Measurements from ENCODE around the gene NSMCE3.

The NSMCE3 gene

GRCh38 chr15:29259233-29259632 lies 10.4 kb downstream of the NSMCE3 start:
- no peak overlapping the region for H3K4me3 ChIP-seq (ENCODE audit: insufficient read length, low read depth)
- no peaks in the 10 kb centered on the region for H3K27me3 ChIP-seq (ENCODE audit: insufficient read depth, insufficient read length)
- TF ChIP-seq ZNF274 (IDR thresholded peaks at IDR 0.05; ENCODE audit: low read depth, low read length) (no peak), YY1 (IDR thresholded peaks at IDR 0.05; ENCODE audit: insufficient read depth, insufficient read length) (no peak), SUZ12 (IDR thresholded peaks at IDR 0.05; ENCODE audit: extremely low read depth, insufficient read depth, insufficient read length) (no peak)
- no peak overlapping the region for H3K9ac ChIP-seq (ENCODE audit: insufficient read length, low read depth)
- no peaks in the 10 kb centered on the region for H3K36me3 ChIP-seq (ENCODE audit: insufficient read depth, insufficient read length, low read length)
- no peaks in the 10 kb centered on the region for H3K4me1 ChIP-seq (ENCODE audit: insufficient read depth, insufficient read length)
- no peak for DNase-seq (ENCODE audit: low read depth, low spot score)
- H3K9me3 ChIP-seq (ENCODE audit: insufficient read depth, low read length): no peaks in the 10 kb centered on the region

- DNase-seq (ENCODE audit: low read depth, low spot score): no peak
- Histone ChIP-seq H3K27me3 (ENCODE audit: insufficient read depth, insufficient read length) (no peaks in the 10 kb centered on the region), H3K36me3 (ENCODE audit: insufficient read depth, insufficient read length, low read length) (no peaks in the 10 kb centered on the region), H3K9me3 (ENCODE audit: insufficient read depth, low read length) (no peaks in the 10 kb centered on the region), H3K9ac (ENCODE audit: insufficient read length, low read depth) (no peak overlapping the region), H3K4me3 (ENCODE audit: insufficient read length, low read depth) (no peak overlapping the region), H3K4me1 (ENCODE audit: insufficient read depth, insufficient read length) (no peaks in the 10 kb centered on the region)
- TF ChIP-seq YY1 (IDR thresholded peaks at IDR 0.05; ENCODE audit: insufficient read depth, insufficient read length) (no peak), ZNF274 (IDR thresholded peaks at IDR 0.05; ENCODE audit: low read depth, low read length) (no peak), SUZ12 (IDR thresholded peaks at IDR 0.05; ENCODE audit: extremely low read depth, insufficient read depth, insufficient read length) (no peak)
These were observed 17.4 kb downstream of the NSMCE3 start for GRCh38 chr15:29252234-29252633.

GRCh38 chr15:29244544-29244943 lies 25.1 kb downstream of the NSMCE3 start:
- H3K27me3 ChIP-seq (ENCODE audit: insufficient read depth, insufficient read length): no peaks in the 10 kb centered on the region
- H3K4me3 ChIP-seq (ENCODE audit: insufficient read length, low read depth): no peak overlapping the region

GRCh38 chr15:29244123-29244522 lies 25.5 kb downstream of the NSMCE3 start:
- H3K4me3 ChIP-seq (ENCODE audit: insufficient read length, low read depth): no peak overlapping the region
- H3K9me3 ChIP-seq (ENCODE audit: insufficient read depth, low read length): no peaks in the 10 kb centered on the region
- no peaks in the 10 kb centered on the region for H3K4me1 ChIP-seq (ENCODE audit: insufficient read depth, insufficient read length)
- TF ChIP-seq SUZ12 (IDR thresholded peaks at IDR 0.05; ENCODE audit: extremely low read depth, insufficient read depth, insufficient read length) (no peak), ZNF274 (IDR thresholded peaks at IDR 0.05; ENCODE audit: low read depth, low read length) (no peak), YY1 (IDR thresholded peaks at IDR 0.05; ENCODE audit: insufficient read depth, insufficient read length) (no peak)
- H3K36me3 ChIP-seq (ENCODE audit: insufficient read depth, insufficient read length, low read length): no peaks in the 10 kb centered on the region
- H3K27me3 ChIP-seq (ENCODE audit: insufficient read depth, insufficient read length): no peaks in the 10 kb centered on the region
- DNase-seq (ENCODE audit: low read depth, low spot score): no peak
- H3K9ac ChIP-seq (ENCODE audit: insufficient read length, low read depth): no peak overlapping the region

More at GRCh38 chr15:29244544-29244943, 25.1 kb downstream of the NSMCE3 start:
- no peak for TF ChIP-seq YY1 (IDR thresholded peaks at IDR 0.05; ENCODE audit: insufficient read depth, insufficient read length)
- TF ChIP-seq SUZ12 (IDR thresholded peaks at IDR 0.05; ENCODE audit: extremely low read depth, insufficient read depth, insufficient read length): no peak
- no peak for TF ChIP-seq ZNF274 (IDR thresholded peaks at IDR 0.05; ENCODE audit: low read depth, low read length)
- Histone ChIP-seq H3K9ac (ENCODE audit: insufficient read length, low read depth) (no peak overlapping the region), H3K4me1 (ENCODE audit: insufficient read depth, insufficient read length) (no peaks in the 10 kb centered on the region), H3K9me3 (ENCODE audit: insufficient read depth, low read length) (no peaks in the 10 kb centered on the region), H3K36me3 (ENCODE audit: insufficient read depth, insufficient read length, low read length) (no peaks in the 10 kb centered on the region)
- no peak for DNase-seq (ENCODE audit: low read depth, low spot score)

GRCh38 chr15:29242456-29243242 lies 27.0 kb downstream of the NSMCE3 start:
- Histone ChIP-seq H3K27me3 (ENCODE audit: insufficient read depth, insufficient read length) (no peaks in the 10 kb centered on the region), H3K4me3 (ENCODE audit: insufficient read length, low read depth) (no peak overlapping the region), H3K4me1 (ENCODE audit: insufficient read depth, insufficient read length) (no peaks in the 10 kb centered on the region), H3K36me3 (ENCODE audit: insufficient read depth, insufficient read length, low read length) (no peaks in the 10 kb centered on the region), H3K9me3 (ENCODE audit: insufficient read depth, low read length) (no peaks in the 10 kb centered on the region), H3K9ac (ENCODE audit: insufficient read length, low read depth) (no peak overlapping the region)
- TF ChIP-seq ZNF274 (IDR thresholded peaks at IDR 0.05; ENCODE audit: low read depth, low read length) (no peak), SUZ12 (IDR thresholded peaks at IDR 0.05; ENCODE audit: extremely low read depth, insufficient read depth, insufficient read length) (no peak), YY1 (IDR thresholded peaks at IDR 0.05; ENCODE audit: insufficient read depth, insufficient read length) (no peak)
- no peak for DNase-seq (ENCODE audit: low read depth, low spot score)

- no peak overlapping the region for H3K9ac ChIP-seq (ENCODE audit: insufficient read length, low read depth)
- DNase-seq (ENCODE audit: low read depth, low spot score): no peak
- H3K9me3 ChIP-seq (ENCODE audit: insufficient read depth, low read length): no peaks in the 10 kb centered on the region
- H3K36me3 ChIP-seq (ENCODE audit: insufficient read depth, insufficient read length, low read length): no peaks in the 10 kb centered on the region
- H3K4me1 ChIP-seq (ENCODE audit: insufficient read depth, insufficient read length): no peaks in the 10 kb centered on the region
- H3K4me3 ChIP-seq (ENCODE audit: insufficient read length, low read depth): no peak overlapping the region
- H3K27me3 ChIP-seq (ENCODE audit: insufficient read depth, insufficient read length): no peaks in the 10 kb centered on the region
- TF ChIP-seq YY1 (IDR thresholded peaks at IDR 0.05; ENCODE audit: insufficient read depth, insufficient read length): no peak
- no peak for TF ChIP-seq ZNF274 (IDR thresholded peaks at IDR 0.05; ENCODE audit: low read depth, low read length)
- no peak for TF ChIP-seq SUZ12 (IDR thresholded peaks at IDR 0.05; ENCODE audit: extremely low read depth, insufficient read depth, insufficient read length)
These were observed 28.4 kb downstream of the NSMCE3 start for GRCh38 chr15:29241207-29241606.

- no peaks in the 10 kb centered on the region for H3K4me1 ChIP-seq (ENCODE audit: insufficient read depth, insufficient read length)
- TF ChIP-seq ZNF274 (IDR thresholded peaks at IDR 0.05; ENCODE audit: low read depth, low read length) (no peak), YY1 (IDR thresholded peaks at IDR 0.05; ENCODE audit: insufficient read depth, insufficient read length) (no peak), SUZ12 (IDR thresholded peaks at IDR 0.05; ENCODE audit: extremely low read depth, insufficient read depth, insufficient read length) (no peak)
- H3K9me3 ChIP-seq (ENCODE audit: insufficient read depth, low read length): no peaks in the 10 kb centered on the region
- H3K4me3 ChIP-seq (ENCODE audit: insufficient read length, low read depth): no peak overlapping the region
- H3K36me3 ChIP-seq (ENCODE audit: insufficient read depth, insufficient read length, low read length): no peaks in the 10 kb centered on the region
- no peaks in the 10 kb centered on the region for H3K27me3 ChIP-seq (ENCODE audit: insufficient read depth, insufficient read length)
- no peak overlapping the region for H3K9ac ChIP-seq (ENCODE audit: insufficient read length, low read depth)
- DNase-seq (ENCODE audit: low read depth, low spot score): no peak
These were observed 30.2 kb downstream of the NSMCE3 start for GRCh38 chr15:29239395-29239794.

Data from NT2/D1 (cell line).